ENCODE data around the gene EFNA1. TPM values are rescaled to one million over a fixed set of nuclear protein-coding genes. Genes with fewer than 3 reads are reported as not detected.

Gene EFNA1
- total and polyA plus RNA-seq, 2 of the 13 experiments (the other 11 are each of a cell fraction or from before 2014, with no cell fraction given), result 81.8 to 874 TPM

DNA sequence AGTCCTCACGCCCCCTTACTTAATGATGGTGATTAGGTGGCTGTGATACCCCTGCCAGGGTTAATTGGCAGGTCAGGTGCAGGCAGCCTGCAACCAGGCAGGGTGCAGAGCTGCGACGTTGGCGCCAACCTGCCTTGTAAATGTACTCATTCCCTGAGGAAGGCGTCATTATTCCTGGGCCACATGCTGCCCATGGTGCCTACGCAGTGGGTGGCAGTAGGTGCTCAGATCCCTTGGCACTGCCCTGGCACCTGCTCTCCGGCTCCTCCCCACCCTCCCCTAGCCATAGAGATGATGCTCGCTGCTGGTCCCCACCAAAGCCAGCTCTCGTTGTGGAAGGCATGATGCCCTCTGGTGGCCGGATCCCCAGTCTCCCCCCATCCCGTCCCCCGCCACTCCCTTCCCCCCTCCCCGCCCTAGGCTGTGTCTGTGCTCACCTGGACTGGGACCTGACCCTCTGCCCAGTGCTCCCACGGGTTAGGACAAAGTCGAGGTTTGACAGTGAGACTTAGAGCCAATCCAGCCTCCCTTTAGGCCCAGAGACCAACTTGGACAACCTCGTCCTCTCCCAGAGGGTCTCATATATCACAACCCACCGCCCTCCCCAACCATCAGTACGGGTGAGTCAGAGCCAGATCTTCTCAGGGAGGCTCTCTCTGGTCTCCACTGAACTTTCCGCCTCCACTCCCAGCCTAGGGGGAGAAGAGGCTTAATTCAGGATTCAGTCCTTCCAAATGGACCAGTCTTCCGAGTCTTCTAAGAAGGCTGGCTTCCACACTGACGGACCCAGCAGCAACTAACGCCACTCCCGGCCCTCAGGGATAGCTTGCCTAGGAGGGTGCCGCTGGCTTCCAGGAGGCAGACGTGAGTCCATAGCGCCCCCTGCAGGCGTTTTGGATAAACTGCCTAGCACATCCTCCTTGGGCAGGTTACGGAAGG is 39.8 kb downstream of the EFNA1 start (continued):
- TF ChIP-seq ZC3H13 (CRISPR knock-in tag; IDR thresholded peaks at IDR 0.05) (no peak), RXRA (CRISPR knock-in tag; IDR thresholded peaks at IDR 0.05) (peak; percentile 16; the same call in 1 of the 2 replicates), SYNCRIP (IDR thresholded peaks at IDR 0.05; ENCODE audit: insufficient read depth, low read depth, low read length) (no peak), REPIN1 (CRISPR knock-in tag; IDR thresholded peaks at IDR 0.05; ENCODE audit: borderline replicate concordance, low read depth) (no peak), CCAR2 (optimal IDR thresholded peaks at IDR 0.05; ENCODE audit: low read depth, low read length) (no peak), YEATS2 (CRISPR knock-in tag; IDR thresholded peaks at IDR 0.05; ENCODE audit: borderline replicate concordance) (no peak), STAT6 (CRISPR knock-in tag; IDR thresholded peaks at IDR 0.05; ENCODE audit: borderline replicate concordance) (peak; percentile 37; the same call in 1 of the 2 replicates), NCOA1 (CRISPR knock-in tag; IDR thresholded peaks at IDR 0.05) (no peak), ZNF432 (CRISPR knock-in tag; IDR thresholded peaks at IDR 0.05; ENCODE audit: borderline replicate concordance) (no peak), USF2 (IDR thresholded peaks at IDR 0.05; ENCODE audit: low read depth, low read length) (no peak), USF2 (CRISPR knock-in tag; IDR thresholded peaks at IDR 0.05; ENCODE audit: borderline replicate concordance) (no peak; the same call in 1 of the 2 replicates), KAT8 (CRISPR knock-in tag; IDR thresholded peaks at IDR 0.05) (peak; percentile 40; the same call in 1 of the 2 replicates), TIGD3 (CRISPR knock-in tag; IDR thresholded peaks at IDR 0.05; ENCODE audit: borderline replicate concordance) (no peak), RNF2 (conservative IDR thresholded peaks at IDR 0.05; ENCODE audit: low read depth) (no peak), ZNF75D (CRISPR knock-in tag; IDR thresholded peaks at IDR 0.05; ENCODE audit: borderline replicate concordance) (no peak), ZNF24 (IDR thresholded peaks at IDR 0.05) (no peak)
- TF ChIP-seq, protein P1, sequence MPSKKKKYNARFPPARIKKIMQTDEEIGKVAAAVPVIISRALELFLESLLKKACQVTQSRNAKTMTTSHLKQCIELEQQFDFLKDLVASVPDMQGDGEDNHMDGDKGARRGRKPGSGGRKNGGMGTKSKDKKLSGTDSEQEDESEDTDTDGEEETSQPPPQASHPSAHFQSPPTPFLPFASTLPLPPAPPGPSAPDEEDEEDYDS (CRISPR knock-in tag; IDR thresholded peaks at IDR 0.05), result peak; percentile 38; the same call in 1 of the 2 replicates
- TF ChIP-seq, protein P2, sequence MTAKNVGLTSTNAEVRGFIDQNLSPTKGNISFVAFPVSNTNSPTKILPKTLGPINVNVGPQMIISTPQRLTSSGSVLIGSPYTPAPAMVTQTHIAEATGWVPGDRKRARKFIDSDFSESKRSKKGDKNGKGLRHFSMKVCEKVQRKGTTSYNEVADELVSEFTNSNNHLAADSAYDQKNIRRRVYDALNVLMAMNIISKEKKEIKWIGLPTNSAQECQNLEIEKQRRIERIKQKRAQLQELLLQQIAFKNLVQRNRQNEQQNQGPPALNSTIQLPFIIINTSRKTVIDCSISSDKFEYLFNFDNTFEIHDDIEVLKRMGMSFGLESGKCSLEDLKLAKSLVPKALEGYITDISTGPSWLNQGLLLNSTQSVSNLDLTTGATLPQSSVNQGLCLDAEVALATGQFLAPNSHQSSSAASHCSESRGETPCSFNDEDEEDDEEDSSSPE (CRISPR knock-in tag; IDR thresholded peaks at IDR 0.05), result no peak

Measured in HepG2 (cell line).